GM19193 (cell line): Measurements from ENCODE around the gene GGPS1.

Source experiments
- POLR2A ChIP-seq: IDR thresholded peaks from 4 replicates; pipeline ENCODE4 v1.6.1; 2011; ENCODE audit not compliant: insufficient read depth, insufficient read length; ENCODE audit errors: extremely low read depth

Gene GGPS1

GRCh38 chr1:235324296-235324695, 4.1 kb upstream of the GGPS1 start:
- TF ChIP-seq POLR2A: no peak

- TF ChIP-seq POLR2A: no peak
These were observed 3.2 kb upstream of the GGPS1 start for GRCh38 chr1:235325139-235325538.

DNA sequence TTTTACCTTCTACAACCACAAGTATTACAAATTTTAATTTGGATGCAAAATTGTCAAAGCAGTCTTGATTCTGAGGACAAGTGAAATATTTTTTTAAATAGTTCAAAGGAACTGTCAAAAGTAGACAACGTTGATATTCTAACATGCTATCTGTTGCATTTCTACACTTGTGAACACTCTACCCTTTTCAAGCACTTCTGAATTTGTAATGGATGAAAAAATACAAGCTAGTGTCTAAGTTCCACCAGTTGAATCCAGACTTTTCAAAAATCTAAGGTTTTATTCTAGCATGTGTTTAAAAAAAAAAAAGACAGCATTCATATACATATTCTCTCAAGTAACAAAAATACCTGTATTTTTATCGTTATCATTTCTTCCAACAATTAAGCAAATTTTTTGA, 2.5 kb upstream of the GGPS1 start:
- TF ChIP-seq POLR2A: no peak

DNA sequence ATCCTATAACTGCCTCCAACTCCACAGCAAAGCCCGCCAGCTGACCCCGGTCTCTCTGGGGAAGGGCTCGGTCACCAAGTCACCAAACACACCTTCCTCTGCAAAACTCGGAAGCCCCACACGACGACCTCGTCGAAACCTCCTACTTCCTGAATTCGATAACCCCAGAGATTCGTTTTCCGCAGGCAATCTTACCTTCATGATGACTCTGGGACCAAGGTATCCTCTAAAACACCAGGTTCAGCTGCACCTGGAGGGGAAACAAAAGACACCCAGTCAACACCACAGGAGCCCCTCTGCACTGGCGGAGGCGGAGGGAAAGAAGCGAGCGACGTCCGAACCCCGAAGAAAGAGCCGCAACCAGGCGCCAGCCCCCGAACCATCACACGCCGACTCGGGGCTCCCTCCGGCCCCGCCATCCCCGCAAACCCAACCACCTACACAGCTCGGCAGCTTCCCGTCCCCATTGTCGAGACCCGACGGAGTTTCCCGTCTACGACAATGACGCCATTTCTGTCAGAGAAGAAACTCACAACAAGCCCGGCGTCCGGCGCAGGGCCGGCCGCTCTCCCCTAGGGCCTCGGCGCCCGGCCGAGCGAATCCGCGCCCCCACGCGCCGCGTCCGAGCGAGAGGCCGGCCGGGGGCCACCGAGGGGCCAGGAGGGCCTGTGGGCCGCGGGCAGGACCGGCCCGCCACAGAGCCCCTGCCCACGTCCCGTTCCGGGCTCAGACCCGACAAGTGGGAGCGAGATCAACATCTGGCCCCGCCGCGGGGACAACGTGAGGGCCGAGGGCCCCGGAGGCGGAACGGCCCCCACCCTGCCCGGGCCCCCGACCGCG, 1.4 kb upstream of the GGPS1 start:
- peak; percentile 25 for TF ChIP-seq POLR2A

DNA sequence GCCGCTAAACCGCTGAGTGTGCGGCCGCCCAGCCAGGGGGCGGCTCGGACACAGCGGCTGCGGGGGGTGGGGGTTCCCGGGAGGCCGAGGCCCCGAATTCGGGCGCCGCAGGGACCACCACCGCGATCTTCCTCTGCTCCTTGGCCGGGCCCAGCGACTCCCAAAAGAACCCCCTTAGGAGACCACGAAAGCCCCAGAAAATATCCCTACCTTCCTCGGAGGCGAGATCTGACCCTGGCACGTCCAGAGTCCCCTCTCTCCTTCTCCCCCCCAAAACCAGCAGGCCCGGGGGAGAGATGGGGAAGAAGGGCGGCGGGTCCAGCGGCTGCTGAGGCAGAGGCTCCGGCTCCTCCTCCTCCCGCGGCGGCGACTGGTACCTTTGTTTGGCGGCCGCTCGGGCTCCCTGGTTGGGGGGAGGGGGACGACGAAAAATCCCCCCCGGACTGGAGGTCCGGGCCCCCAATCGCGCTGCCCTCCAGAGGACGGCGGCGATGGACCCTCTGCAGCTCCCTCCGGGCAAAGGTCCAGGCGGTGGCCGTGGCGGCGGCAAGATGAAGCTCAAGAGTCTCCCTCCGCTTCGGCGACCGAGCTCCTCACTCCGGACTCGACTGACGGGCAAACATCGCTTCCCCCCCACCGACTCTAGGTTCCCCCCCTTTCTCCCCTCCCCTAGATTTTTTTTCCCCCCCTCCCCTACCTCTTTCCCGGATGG, 655 bp upstream of the GGPS1 start, which contains the start of gene ARID4B:
Gene ARID4B, minus strand, starts transcription at position 621 of the 712 bp plus-strand sequence. CDS start 1,260 bp downstream, outside the sequence.
- peak; percentile 52 for TF ChIP-seq POLR2A

DNA sequence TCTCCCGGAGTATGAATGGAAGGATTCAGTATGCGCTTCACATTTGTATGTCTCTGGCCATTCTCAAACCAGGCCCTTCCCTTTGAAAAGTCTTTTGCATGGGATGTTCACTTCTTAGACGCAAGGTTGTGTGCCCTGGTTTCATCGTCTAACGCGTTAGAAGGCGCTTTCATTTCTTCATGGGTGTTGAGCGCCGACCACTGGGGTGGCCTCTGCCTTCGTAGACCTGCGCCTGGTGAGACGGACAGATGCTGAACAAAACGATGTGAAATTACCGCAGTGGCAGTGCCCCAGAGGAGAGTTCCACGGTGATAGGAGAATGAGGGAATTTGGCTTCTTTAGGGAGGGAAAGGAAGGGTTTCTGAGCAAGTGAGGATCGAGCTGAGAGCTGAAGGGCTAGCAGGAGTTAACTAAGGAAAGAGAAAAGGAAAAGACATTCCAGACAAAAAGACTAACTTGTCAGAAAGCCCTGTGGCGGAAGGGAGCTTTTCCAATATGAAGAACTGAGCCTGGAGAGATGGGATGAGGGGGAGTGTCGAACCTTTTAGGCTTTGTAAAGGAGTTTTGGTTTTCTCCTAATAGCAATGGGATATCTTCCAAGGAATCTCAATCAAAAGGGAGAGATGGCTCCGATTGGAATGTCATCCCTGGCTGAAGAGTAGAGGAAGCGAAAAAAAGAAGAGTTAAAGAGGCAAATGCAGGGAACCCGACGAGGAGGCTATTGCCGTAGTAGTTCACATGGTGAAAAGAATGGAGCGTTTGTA, 951 bp downstream of the GGPS1 start:
- no peak for TF ChIP-seq POLR2A

- TF ChIP-seq POLR2A: no peak
These were observed 2.5 kb downstream of the GGPS1 start for GRCh38 chr1:235330918-235331285.

GRCh38 chr1:235331401-235331800, 3.0 kb downstream of the GGPS1 start:
- no peak for TF ChIP-seq POLR2A

GRCh38 chr1:235336903-235337302, 8.5 kb downstream of the GGPS1 start:
- TF ChIP-seq POLR2A: no peak

DNA sequence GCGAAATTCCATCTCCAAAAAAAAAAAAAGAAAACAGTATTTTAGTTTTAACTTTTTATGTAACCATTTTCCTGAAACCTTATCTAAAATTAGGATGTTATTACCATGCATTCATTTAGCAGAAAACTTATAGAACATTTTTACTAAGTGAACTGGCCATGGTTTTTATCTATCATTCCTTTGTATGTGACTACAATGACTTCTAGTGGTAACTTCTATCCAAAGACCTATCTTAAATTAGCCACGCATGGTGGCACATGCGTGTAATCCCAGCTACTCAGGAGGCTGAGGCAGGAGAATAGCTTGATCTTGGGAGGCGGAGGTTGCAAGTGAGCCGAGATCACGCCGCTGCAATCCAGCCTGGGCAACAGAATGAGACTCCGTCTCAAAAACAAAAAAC, 11.4 kb downstream of the GGPS1 start:
- no peak for TF ChIP-seq POLR2A

- no peak for TF ChIP-seq POLR2A
These were observed 13.0 kb downstream of the GGPS1 start for GRCh38 chr1:235341334-235341733.

GRCh38 chr1:235342039-235342438, 13.7 kb downstream of the GGPS1 start:
- no peak for TF ChIP-seq POLR2A

GRCh38 chr1:235342471-235342870, 14.1 kb downstream of the GGPS1 start:
- no peak for TF ChIP-seq POLR2A

DNA sequence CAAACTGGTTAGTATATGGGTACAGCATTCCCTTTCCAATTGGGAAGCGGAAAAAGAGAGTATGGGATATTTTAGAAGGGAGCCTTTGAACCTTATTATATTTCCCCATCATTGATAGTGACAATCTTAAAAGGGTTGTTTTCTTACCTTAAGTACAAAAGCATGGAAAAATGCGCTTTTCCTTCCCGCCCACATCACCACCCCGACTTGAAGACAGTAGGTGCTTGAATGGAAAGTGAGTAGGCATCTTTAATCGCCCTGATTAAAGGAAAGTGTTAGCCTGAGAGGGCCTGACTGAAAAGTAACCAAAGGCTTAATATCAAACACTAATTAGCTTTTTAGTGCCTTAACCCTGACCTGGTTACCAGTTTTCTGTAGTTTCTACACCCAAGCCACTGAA, 15.4 kb downstream of the GGPS1 start:
- TF ChIP-seq POLR2A: no peak

DNA sequence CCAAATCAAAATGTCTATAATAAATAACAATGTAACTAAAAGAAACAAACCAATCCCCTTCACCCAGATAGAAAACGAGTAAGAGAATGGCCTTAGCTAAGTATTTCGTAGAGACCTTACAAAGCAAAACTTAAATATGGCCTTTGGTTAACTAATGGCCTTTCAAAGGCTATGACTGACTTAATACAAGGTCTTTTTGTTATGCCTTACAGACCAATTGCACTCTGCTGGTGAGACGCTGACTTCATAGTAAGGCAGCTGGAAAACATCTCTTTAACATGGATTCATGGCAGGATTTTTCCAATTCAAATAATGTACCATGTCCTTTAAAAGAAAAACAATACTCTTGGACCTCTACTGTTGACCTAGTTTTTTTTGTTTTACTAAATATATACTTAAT, 23.1 kb downstream of the GGPS1 start:
- TF ChIP-seq POLR2A: no peak
